Measurements from ENCODE around the gene RNF112. TPM values are rescaled to one million over a fixed set of nuclear protein-coding genes. Genes with fewer than 3 reads are reported as not detected.
A peak's percentile ranks its signal among the peaks of the same experiment; 100 is the strongest.

RNF112 gene
- total and polyA plus RNA-seq, 2 of the 8 experiments (the other 6 are each of a cell fraction or from before 2014, with no cell fraction given): 1.1 to 2.2 TPM

GRCh38 chr17:19415311-19415710 is 4.3 kb downstream of the RNF112 start:
- FAIRE-seq (no peak), DNase-seq (ENCODE audit: low read depth in 1 of 2, low spot score in 2 of 2) (no peak)
- peaks cover 0 to 6% (median under 1%) of the 10 kb centered on the region in 4 experiments; a peak in 2 of 7 replicates for H3K27me3 ChIP-seq (replicated peaks in 1 of 4; ENCODE audit: control insufficient read depth in 3 of 4, extremely low read depth in 1 of 4, insufficient read depth in 3 of 4, low read length in 3 of 4)
- H3K9me3 ChIP-seq (ENCODE audit: insufficient read depth in 2 of 2, low read depth in 1 of 2, low read length in 1 of 2): no peaks in the 10 kb centered on the region
- H4K5ac ChIP-seq (ENCODE audit: insufficient read length, low read depth, low read length): no peak overlapping the region
- peaks cover 0 to 10% (median 6%) of the 10 kb centered on the region in 4 experiments; a peak in 4 of 7 replicates for H3K4me1 ChIP-seq (replicated peaks in 1 of 4; ENCODE audit: control insufficient read depth in 3 of 4, insufficient read depth in 4 of 4, low read length in 3 of 4)
- no peak overlapping the region for H2BK5ac ChIP-seq (ENCODE audit: low read depth, low read length)
- no peak overlapping the region for H3K4me2 ChIP-seq (ENCODE audit: insufficient read depth in 1 of 2, low read depth in 2 of 2, low read length in 2 of 2)
- no peak overlapping the region for H3K14ac ChIP-seq (ENCODE audit: insufficient read length)
- H2BK20ac ChIP-seq (ENCODE audit: low read length): no peak overlapping the region
- H2AFZ ChIP-seq (ENCODE audit: low read length): no peak overlapping the region
- no peak overlapping the region; the same call in 1 of the 2 replicates for H4K8ac ChIP-seq (ENCODE audit: extremely low read depth, insufficient read depth, low read length)
- no peak overlapping the region for H3K4ac ChIP-seq (replicated peaks; ENCODE audit: insufficient read length, low read depth, low read length)
- CTCF ChIA-PET (ENCODE audit: partially characterized antibody): interaction anchor here (0.7 to 1.6 kb wide), 3 partner anchors 8 to 23 kb away, joined by 3 to 5 read pairs (median 3); no protein-coding TSS in a partner anchor
- no peak overlapping the region for H3K27ac ChIP-seq (ENCODE audit: low read depth, low read length)
- no peaks in the 10 kb centered on the region for H3K79me2 ChIP-seq (ENCODE audit: control insufficient read depth in 1 of 2, insufficient read depth in 2 of 2, low read length in 2 of 2)
- H3K4me3 ChIP-seq (ENCODE audit: extremely low read depth in 1 of 4, insufficient read depth in 2 of 4, low read depth in 3 of 4, low read length in 4 of 4): no peak overlapping the region
- no peak overlapping the region for H2BK120ac ChIP-seq (replicated peaks; ENCODE audit: low read depth, low read length)
- no peaks in the 10 kb centered on the region for H3K23me2 ChIP-seq (ENCODE audit: low read depth, low read length)
- no peaks in the 10 kb centered on the region for H3K36me3 ChIP-seq (ENCODE audit: control insufficient read depth in 2 of 4, insufficient read depth in 4 of 4, low read length in 3 of 4)
- no peak overlapping the region for H3K18ac ChIP-seq (ENCODE audit: extremely low read depth, low read length)
- H2AK5ac ChIP-seq (ENCODE audit: low read depth, low read length): no peak overlapping the region
- no peak overlapping the region for H2BK15ac ChIP-seq (ENCODE audit: low read length)
- H3K56ac ChIP-seq (replicated peaks; ENCODE audit: insufficient read length, low read depth, low read length): no peak overlapping the region
- POLR2A ChIA-PET (ENCODE audit: partially characterized antibody): interaction anchor here (0.8 kb wide), 1 partner anchor 31 kb away, joined by 3 read pairs; no protein-coding TSS in a partner anchor
- no peak overlapping the region for H3K9ac ChIP-seq (replicated peaks in 1 of 4; ENCODE audit: extremely low read depth in 1 of 4, low read depth in 3 of 4, low read length in 3 of 4)
- TF ChIP-seq TCF12 (IDR thresholded peaks at IDR 0.05; ENCODE audit: low read depth, low read length): no peak
- no peak for TF ChIP-seq TAF7 (optimal IDR thresholded peaks at IDR 0.05; ENCODE audit: borderline replicate concordance, low read depth, low read length)
- no peak for TF ChIP-seq NRF1 (IDR thresholded peaks at IDR 0.05; ENCODE audit: low read depth, low read length)
- no peak for TF ChIP-seq EP300 (IDR thresholded peaks at IDR 0.05; ENCODE audit: borderline replicate concordance in 1 of 2, low read depth in 2 of 2, low read length in 2 of 2)
- TF ChIP-seq, protein P1, sequence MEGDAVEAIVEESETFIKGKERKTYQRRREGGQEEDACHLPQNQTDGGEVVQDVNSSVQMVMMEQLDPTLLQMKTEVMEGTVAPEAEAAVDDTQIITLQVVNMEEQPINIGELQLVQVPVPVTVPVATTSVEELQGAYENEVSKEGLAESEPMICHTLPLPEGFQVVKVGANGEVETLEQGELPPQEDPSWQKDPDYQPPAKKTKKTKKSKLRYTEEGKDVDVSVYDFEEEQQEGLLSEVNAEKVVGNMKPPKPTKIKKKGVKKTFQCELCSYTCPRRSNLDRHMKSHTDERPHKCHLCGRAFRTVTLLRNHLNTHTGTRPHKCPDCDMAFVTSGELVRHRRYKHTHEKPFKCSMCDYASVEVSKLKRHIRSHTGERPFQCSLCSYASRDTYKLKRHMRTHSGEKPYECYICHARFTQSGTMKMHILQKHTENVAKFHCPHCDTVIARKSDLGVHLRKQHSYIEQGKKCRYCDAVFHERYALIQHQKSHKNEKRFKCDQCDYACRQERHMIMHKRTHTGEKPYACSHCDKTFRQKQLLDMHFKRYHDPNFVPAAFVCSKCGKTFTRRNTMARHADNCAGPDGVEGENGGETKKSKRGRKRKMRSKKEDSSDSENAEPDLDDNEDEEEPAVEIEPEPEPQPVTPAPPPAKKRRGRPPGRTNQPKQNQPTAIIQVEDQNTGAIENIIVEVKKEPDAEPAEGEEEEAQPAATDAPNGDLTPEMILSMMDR (IDR thresholded peaks at IDR 0.05; ENCODE audit: control extremely low read depth in 1 of 3, insufficient read depth in 1 of 3, low read depth in 1 of 3, low read length in 3 of 3): peak in 1 of 3 experiments; percentile 0; a peak in 1 of 4 replicates
- no peak overlapping the region for H4K91ac ChIP-seq (replicated peaks; ENCODE audit: insufficient read length, low read length)
- H3K23ac ChIP-seq (ENCODE audit: insufficient read length): no peak overlapping the region
- 93% methylated on average over 8 of the region's 13 CpGs; no CpG with 5 or more reads in 1 of the 2 experiments for WGBS, 2 experiments (ENCODE audit: extremely low coverage in 1 of 2, insufficient coverage in 1 of 2, insufficient read length in 1 of 2, insufficient replicate concordance in 2 of 2, low coverage in 1 of 2, low lambda C conversion rate in 2 of 2, missing lambda C conversion rate in 1 of 2)
- no peak overlapping the region; the same call in 1 of the 2 replicates for H2BK12ac ChIP-seq (ENCODE audit: low read depth, low read length)
- H4K20me1 ChIP-seq (replicated peaks in 1 of 2; ENCODE audit: control insufficient read depth in 1 of 2, insufficient read depth in 2 of 2, low read length in 2 of 2): no peaks in the 10 kb centered on the region
- no peaks in the 10 kb centered on the region for H3K79me1 ChIP-seq (ENCODE audit: low read depth, low read length)

Measured in H1 (cell line).